SK-N-SH treated with all-trans-retinoic acid at 6 μM for 48 hours (cell line): ENCODE results near the gene PDSS1.

Experiments
- ATAC-seq: fragments of 200-7000 bp; cut with Tn5 transposase; 3 replicates; pipeline ENCODE4 v1.9.1; 2020; ENCODE audit warnings: mild to moderate bottlenecking, moderate library complexity
- ARNTL ChIP-seq: fragments of 450-650 bp; formaldehyde crosslinking; IDR thresholded peaks from 2 replicates; pipeline ENCODE4 v1.5.0; 2020; ENCODE audit warnings: low read depth, mild to moderate bottlenecking, moderate library complexity, borderline replicate concordance
- BACH2 ChIP-seq: fragments of 250-450 bp; sonication (Bioruptor Pico); IDR thresholded peaks from 2 replicates; pipeline ENCODE4 v1.9.0; 2021; ENCODE audit warnings: mild to moderate bottlenecking, borderline replicate concordance
- CREB5 ChIP-seq: fragments of 250-450 bp; sonication (Bioruptor Pico); IDR thresholded peaks from 2 replicates; pipeline ENCODE4 v1.5.1; 2020; ENCODE audit warnings: low read depth, mild to moderate bottlenecking, moderate library complexity
- CSDC2 ChIP-seq: fragments of 250-450 bp; sonication (Bioruptor Pico); IDR thresholded peaks from 2 replicates; pipeline ENCODE4 v1.5.0; 2020; ENCODE audit warnings: mild to moderate bottlenecking, moderate library complexity
- CSRNP3 ChIP-seq: fragments of 250-450 bp; sonication (Bioruptor Pico); IDR thresholded peaks from 2 replicates; pipeline ENCODE4 v1.5.1; 2021; ENCODE audit warnings: mild to moderate bottlenecking, moderate library complexity
- ESRRG ChIP-seq: fragments of 250-450 bp; sonication (Bioruptor Pico); IDR thresholded peaks from 2 replicates; pipeline ENCODE4 v1.6.1; 2021; ENCODE audit warnings: mild to moderate bottlenecking
- GLIS3 ChIP-seq: fragments of 250-450 bp; sonication (Bioruptor Pico); IDR thresholded peaks from 2 replicates; pipeline ENCODE4 v1.5.0; 2020; ENCODE audit warnings: mild to moderate bottlenecking, moderate library complexity
- ISL1 ChIP-seq: fragments of 250-450 bp; sonication (Bioruptor Pico); IDR thresholded peaks from 2 replicates; pipeline ENCODE4 v2.1.2; 2022; ENCODE audit warnings: mild to moderate bottlenecking, moderate library complexity
- OSR1 ChIP-seq: fragments of 250-450 bp; sonication (Bioruptor Pico); IDR thresholded peaks from 2 replicates; pipeline ENCODE4 v1.8.0; 2022; ENCODE audit warnings: moderate library complexity, mild to moderate bottlenecking, inconsistent platforms
- PATZ1 ChIP-seq: fragments of 250-450 bp; sonication (Bioruptor Pico); IDR thresholded peaks from 2 replicates; pipeline ENCODE4 v1.8.0; 2020; ENCODE audit warnings: mild to moderate bottlenecking, moderate library complexity, borderline replicate concordance
- POU6F1 ChIP-seq: fragments of 250-450 bp; sonication (Bioruptor Pico); IDR thresholded peaks from 2 replicates; pipeline ENCODE4 v1.8.0; 2021; ENCODE audit warnings: low read depth, mild to moderate bottlenecking, moderate library complexity, borderline replicate concordance
- PPARA ChIP-seq: fragments of 250-450 bp; sonication (Bioruptor Pico); IDR thresholded peaks from 2 replicates; pipeline ENCODE4 v1.5.0; 2020; ENCODE audit warnings: mild to moderate bottlenecking, borderline replicate concordance
- RARB ChIP-seq: fragments of 250-450 bp; sonication (Bioruptor Pico); IDR thresholded peaks from 2 replicates; pipeline ENCODE4 v1.8.0; 2021; ENCODE audit warnings: mild to moderate bottlenecking, moderate library complexity
- SNAI2 ChIP-seq: fragments of 250-450 bp; sonication (Bioruptor Pico); IDR thresholded peaks from 2 replicates; pipeline ENCODE4 v1.5.0; 2020; ENCODE audit warnings: mild to moderate bottlenecking, moderate library complexity
- TCF4 ChIP-seq: fragments of 250-450 bp; sonication (Bioruptor Pico); IDR thresholded peaks from 2 replicates; pipeline ENCODE4 v1.8.0; 2021; ENCODE audit warnings: mild to moderate bottlenecking, moderate library complexity, borderline replicate concordance
- TOX ChIP-seq: fragments of 250-450 bp; sonication (Bioruptor Pico); IDR thresholded peaks from 2 replicates; pipeline ENCODE4 v1.8.0; 2021; ENCODE audit warnings: mild to moderate bottlenecking, moderate library complexity, borderline replicate concordance
- TSHZ2 ChIP-seq: fragments of 250-450 bp; sonication (Bioruptor Pico); IDR thresholded peaks from 2 replicates; pipeline ENCODE4 v1.5.0; 2020; ENCODE audit warnings: mild to moderate bottlenecking, moderate library complexity
- ZC3H10 ChIP-seq: fragments of 250-450 bp; sonication (Bioruptor Pico); IDR thresholded peaks from 2 replicates; pipeline ENCODE4 v1.5.1; 2021; ENCODE audit warnings: mild to moderate bottlenecking, moderate library complexity
- ZFP3 ChIP-seq: fragments of 250-450 bp; sonication (Bioruptor Pico); IDR thresholded peaks from 2 replicates; pipeline ENCODE4 v1.5.0; 2020; ENCODE audit warnings: mild to moderate bottlenecking, moderate library complexity
- ZFP30 ChIP-seq: fragments of 450-650 bp; formaldehyde crosslinking; IDR thresholded peaks from 2 replicates; pipeline ENCODE4 v1.5.0; 2022; ENCODE audit warnings: mild to moderate bottlenecking, moderate library complexity
- ZNF565 ChIP-seq: fragments of 450-650 bp; formaldehyde crosslinking; conservative IDR thresholded peaks from 2 replicates; pipeline ENCODE4 v1.5.0; 2020; ENCODE audit warnings: low read depth, mild to moderate bottlenecking, moderate library complexity
- ZNF70 ChIP-seq: fragments of 450-650 bp; formaldehyde crosslinking; IDR thresholded peaks from 2 replicates; pipeline ENCODE4 v1.5.0; 2020; ENCODE audit warnings: mild to moderate bottlenecking, moderate library complexity
- ZNF8 ChIP-seq: fragments of 450-650 bp; formaldehyde crosslinking; IDR thresholded peaks from 2 replicates; pipeline ENCODE4 v1.5.0; 2020; ENCODE audit warnings: mild to moderate bottlenecking, moderate library complexity

Gene PDSS1

GRCh38 chr10:26696786-26697162, 727 bp upstream of the PDSS1 start:
- ATAC-seq, result no peak
- TF ChIP-seq ZFP30 (CRISPR knock-in tag) (no peak), ISL1 (CRISPR knock-in tag) (no peak), OSR1 (CRISPR knock-in tag) (no peak), ESRRG (CRISPR knock-in tag) (no peak), PATZ1 (no peak), SNAI2 (CRISPR knock-in tag) (no peak), PPARA (CRISPR knock-in tag) (no peak), RARB (CRISPR knock-in tag) (no peak), ZC3H10 (CRISPR knock-in tag) (no peak), ZNF8 (no peak), ZNF565 (CRISPR knock-in tag) (no peak), TOX (no peak), BACH2 (CRISPR knock-in tag) (no peak), TCF4 (CRISPR knock-in tag) (no peak), GLIS3 (no peak), ZFP3 (no peak), TSHZ2 (CRISPR knock-in tag) (no peak), CREB5 (CRISPR knock-in tag) (no peak), ARNTL (no peak), CSDC2 (no peak)

- TF ChIP-seq TSHZ2 (CRISPR knock-in tag) (no peak), ZFP30 (CRISPR knock-in tag) (no peak), ZNF565 (CRISPR knock-in tag) (no peak), ZNF70 (CRISPR knock-in tag) (no peak), CSRNP3 (no peak), ZNF8 (no peak)
- peak; percentile 15 for ATAC-seq
These were observed 564 bp downstream of the PDSS1 start for GRCh38 chr10:26697922-26698608.

- ATAC-seq, result no peak
- no peak for TF ChIP-seq TSHZ2 (CRISPR knock-in tag)
- no peak for TF ChIP-seq POU6F1 (CRISPR knock-in tag)
- TF ChIP-seq SNAI2 (CRISPR knock-in tag), result no peak
- TF ChIP-seq ARNTL, result no peak
- no peak for TF ChIP-seq CSDC2
- no peak for TF ChIP-seq ESRRG (CRISPR knock-in tag)
- TF ChIP-seq ZFP3, result no peak
- no peak for TF ChIP-seq OSR1 (CRISPR knock-in tag)
- TF ChIP-seq ZFP30 (CRISPR knock-in tag), result no peak
- no peak for TF ChIP-seq ZNF565 (CRISPR knock-in tag)
These were observed 1.4 kb downstream of the PDSS1 start for GRCh38 chr10:26698909-26699308.
